Fibroblast of skin of scalp (primary cell): ENCODE measurements around the gene DBNL. TPM values are rescaled to one million over a fixed set of nuclear protein-coding genes. Genes with fewer than 3 reads are reported as not detected.
"Not testable (repeated sequence)": the region's sequence is repeated elsewhere in the genome, so short reads cannot be mapped to it uniquely, and the experiment has no call there.

ENCODE experiments used
- DNase-seq: peaks from one replicate; pipeline ENCODE4 v3.0.0-alpha.2; 2013
- polyA plus RNA-seq, 2 experiments: library from polyadenylated mRNA; unstranded; fragments of 120-200 nt; gene quantifications; one replicate each; pipeline ENCODE4 v1.2.1, GENCODE V29; 2013; ENCODE audit not compliant: insufficient read length in 2 of 2

The DBNL gene
- 135 TPM for polyA plus RNA-seq (2013, experiment 1 of 2; ENCODE audit: insufficient read length)
- 119 TPM for polyA plus RNA-seq (2013, experiment 2 of 2; ENCODE audit: insufficient read length)

DNA sequence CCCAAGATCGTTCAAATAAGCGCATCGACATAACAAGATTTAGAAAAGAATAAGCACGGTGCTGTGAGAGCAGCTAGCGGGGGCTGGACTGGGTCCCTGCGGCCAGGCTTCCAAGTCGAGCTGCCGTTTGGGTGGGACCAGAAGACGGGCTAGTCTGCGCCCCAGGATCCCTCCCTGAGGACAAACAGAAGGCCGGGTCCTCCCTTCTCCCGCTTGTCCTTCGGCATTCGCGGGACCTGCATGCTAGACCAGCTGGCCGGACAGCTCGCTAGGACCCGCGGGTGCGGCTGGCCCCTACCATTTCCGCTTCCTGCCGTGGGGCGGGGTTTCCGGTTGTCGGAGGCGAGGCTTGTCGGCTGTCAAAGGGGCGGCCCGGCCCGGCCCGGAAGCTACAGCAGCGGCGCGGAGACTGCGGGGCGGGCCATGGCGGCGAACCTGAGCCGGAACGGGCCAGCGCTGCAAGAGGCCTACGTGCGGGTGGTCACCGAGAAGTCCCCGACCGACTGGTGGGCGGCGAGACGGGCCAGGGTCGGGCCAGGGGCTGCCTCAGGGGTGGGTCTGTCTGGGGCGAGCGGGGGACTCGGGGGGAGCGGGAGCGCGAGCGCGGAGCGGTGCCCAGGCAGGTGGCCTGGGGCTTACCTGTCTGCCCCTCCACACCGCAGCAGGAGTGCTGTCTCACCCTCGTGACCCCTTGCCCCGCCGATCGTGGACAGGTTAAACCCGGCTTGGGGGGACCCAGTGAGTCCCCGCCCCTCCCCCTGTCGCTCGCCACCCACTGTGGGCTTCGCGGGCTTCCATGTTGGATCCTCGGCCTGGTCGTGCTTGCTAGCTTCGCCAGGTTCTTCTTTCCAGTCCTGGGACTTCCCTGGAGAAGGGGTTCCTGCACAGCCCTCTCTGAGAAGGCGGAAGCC lies at the start of gene DBNL:
DBNL (plus strand) TSS at position 388 of the 911 bp plus-strand sequence; CDS start at position 424, 36 bp downstream.
- peak; percentile 86 for DNase-seq

DNA sequence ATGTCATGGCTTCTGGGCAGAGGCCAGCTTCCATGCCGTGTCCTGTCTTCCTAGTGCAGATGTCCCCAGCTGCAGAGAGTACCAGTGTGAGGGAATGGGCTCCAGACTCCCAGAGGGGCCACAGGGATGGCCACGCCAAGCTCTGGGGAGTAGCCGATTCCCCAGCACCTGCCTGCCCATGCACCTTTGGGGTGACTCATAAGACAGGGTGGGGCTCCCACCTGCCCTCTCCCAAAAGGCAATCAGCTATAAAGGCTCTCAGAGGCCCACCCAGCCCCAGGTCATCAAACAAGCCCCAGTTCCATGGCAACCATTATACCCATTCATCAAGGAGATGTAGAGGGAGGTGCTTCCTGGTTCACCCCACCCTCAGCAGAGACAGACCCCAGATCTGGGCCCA lies 47.0 kb upstream of the DBNL start, which contains the start of gene SPDYE1:
SPDYE1 (plus strand) TSS at position 366 of the 400 bp plus-strand sequence. CDS start 2,053 bp downstream, outside the sequence.
- DNase-seq, result not testable (repeated sequence)

DNA sequence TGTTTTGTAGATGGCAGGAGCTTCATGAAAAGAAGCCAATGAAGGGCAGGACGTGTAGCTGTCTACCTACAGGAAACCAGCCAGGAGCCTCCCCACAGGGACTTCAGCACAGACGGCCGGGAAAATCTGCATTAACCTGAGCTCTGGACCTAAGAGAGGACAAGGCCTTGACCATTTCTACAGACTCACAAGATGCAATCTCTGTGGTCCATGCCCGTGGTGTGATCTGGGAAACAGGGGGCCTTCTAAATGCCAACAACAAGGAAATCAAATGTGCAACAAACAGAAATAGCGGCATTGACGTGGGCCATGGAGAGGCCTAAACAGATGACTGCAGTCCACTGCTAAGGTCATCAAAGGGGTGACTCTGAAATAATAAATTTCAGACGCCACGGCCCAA lies 32.4 kb upstream of the DBNL start:
- DNase-seq, result not testable (repeated sequence)

DNA sequence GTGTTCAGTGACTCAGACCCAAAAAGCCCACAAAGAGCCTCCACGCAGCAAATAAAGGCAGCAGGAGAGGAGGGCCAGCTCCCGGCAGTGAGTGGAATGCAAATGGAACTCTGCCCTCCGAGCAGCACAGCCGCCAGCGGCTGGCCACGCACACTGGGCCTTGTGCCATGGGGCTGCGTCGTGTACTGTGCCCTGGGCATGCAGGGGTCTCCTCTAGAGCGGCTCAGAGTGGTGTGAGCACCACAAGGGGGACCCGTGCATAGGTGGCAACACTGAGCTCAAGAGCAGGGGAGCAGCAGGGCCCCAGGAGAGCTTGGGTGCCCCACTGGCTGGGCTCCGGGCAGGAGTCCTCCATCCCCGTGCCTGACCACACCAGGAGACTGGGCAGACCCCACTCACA lies 29.4 kb upstream of the DBNL start:
- DNase-seq, result not testable (repeated sequence)

DNA sequence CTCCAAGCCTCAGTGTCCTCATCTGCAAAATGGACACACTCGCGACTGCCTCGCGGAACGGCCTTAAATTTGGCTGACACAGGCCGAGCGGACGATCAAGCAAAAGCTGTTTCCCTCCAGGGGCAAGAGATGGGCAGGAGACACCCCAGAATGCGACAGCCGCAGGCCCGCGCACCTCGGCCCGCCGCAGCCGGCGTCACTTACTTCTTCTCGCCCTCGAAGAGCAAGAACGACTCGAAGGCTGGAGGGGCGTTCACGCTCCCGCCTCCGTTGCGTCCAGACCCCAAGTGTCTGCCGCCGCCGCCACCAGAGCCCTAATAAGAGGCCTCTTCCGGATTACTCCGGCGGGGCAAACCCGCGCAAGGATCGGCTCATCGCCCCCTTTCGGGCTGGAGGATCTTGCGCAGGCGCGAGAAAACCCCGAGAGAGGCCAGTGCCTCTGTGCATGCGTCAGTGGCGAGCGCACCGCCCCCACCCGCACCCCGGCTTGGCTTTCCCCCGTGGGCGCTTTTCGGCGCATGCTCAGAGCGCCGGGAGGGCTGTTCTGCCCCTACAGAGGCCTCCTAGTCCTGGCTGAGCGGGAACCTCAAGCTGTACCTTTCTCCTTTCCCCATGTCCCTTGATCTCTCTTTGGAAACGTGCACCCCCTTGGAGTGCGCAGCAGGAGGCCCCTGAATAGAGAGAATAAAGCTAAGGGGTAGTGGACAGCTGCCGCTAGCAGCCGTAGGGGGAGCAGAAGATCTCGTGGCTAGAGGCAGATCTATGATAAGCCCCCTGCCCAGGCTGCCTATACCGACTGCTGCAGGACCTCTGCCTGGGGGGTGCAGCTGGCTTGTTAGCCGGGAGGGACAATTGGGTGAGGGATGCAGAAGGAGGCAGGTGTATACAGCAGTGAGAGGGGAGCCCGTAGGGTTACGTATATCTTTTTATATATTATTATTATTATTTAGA lies 25.4 kb upstream of the DBNL start:
- peak; percentile 97 for DNase-seq

DNA sequence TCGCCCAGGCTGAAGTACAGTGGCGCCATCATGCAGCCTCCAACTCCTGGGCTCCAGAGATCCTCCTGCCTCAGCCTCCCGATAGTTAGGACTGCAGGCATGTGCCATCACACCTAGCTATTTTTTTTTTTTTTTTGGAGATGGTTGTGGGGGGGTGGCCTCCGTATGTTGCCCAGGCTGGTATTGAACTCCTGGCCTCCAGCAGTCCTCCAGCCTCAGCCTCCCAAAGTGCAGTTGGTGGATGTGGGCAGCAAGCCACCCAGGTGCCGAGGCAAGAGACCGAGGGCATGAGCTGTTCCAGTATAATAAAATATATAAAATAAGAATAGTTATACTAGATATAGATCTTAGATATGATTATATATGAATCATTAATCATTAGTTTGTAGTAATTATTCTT lies 24.7 kb upstream of the DBNL start:
- not testable (repeated sequence) for DNase-seq

DNA sequence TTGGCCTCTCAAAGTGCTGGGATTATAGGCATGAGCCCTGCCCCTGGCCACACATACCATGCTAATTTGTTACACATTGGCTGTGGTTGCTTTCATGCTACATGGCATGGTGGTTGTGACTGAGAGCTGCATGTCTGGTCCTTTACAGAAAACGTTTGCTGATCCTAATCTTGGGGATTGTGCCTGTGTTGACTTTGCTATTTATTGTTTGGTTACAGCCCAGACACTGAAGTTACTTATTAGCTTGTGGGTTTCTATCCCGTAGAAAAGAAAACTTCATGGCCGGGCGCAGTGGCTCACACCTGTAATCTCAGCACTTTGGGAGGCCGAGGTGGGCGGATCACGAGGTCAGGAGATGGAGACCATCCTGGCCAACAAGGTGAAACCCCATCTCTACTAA lies 22.4 kb upstream of the DBNL start:
- DNase-seq, result not testable (repeated sequence)

DNA sequence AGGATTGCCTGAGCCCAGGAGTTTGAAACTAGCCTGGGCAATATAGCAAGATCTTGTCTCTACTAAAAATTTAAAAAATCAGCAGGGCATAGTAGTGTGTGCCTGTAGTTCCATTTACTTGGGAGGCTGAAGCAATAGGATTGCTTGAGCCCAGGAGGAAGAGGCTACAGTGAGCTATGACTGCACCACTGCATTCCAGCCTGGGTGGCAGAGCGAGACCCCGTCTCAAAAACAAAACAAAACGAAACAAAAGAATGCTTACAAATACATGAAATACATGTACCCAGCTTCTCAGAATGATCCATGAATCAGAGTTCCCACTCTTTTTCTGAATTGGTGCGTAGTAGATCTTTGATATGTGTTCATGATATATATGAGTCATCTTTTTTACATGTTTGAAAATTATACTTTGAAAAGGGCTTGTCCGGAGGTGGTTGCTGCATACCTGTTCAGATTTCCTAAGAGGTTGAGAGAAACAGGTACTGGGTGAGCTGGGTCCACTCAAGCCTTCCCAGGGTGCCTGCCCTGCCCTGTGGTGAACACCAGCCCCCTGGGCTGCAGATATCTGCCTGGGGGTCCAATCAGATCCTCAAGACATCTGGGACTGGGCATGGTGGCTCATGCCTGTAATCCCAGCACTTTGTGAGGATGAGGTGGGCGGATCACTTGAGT lies 21.6 kb upstream of the DBNL start:
- DNase-seq, result not testable (repeated sequence)

DNA sequence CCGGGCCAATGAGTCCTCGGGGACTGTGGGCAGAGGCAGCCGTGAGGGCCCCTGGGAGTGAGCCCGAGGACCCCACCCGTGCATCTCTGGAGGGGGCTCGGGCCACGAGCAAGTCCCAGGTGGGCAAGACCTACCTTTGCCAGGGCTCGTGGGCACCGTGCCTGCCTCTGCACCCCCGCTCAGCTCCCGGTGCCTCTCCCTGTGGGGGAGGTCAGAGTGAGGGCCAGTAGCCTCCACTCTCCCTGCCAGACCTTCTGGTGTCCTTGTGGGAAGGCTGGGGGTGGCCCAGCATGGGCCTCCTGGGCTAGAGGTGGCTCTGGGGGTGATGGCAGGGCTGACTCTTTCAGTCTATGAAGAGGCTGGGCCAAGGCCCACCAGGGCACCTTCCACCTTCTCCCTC lies 15.1 kb upstream of the DBNL start:
- not testable (repeated sequence) for DNase-seq

DNA sequence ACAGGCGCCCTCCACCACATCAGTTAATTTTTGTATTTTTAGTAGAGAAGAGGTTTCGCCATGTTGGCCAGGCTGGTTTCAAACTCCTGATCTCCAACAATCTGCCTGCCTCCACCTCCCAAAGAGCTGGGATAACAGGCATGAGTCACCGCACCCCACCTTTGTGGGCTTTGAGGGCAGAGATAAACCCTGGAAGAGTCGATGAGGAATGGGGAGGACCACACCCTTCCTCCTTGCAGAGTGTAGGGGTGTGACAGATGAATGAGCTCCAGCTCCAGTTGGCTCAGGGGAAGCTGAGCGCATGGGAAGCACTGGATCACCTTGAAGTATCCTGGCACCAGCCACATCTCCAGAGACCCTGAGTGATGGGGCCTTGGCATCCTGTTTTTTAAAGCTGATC lies 14.5 kb upstream of the DBNL start:
- DNase-seq, result not testable (repeated sequence)

DNA sequence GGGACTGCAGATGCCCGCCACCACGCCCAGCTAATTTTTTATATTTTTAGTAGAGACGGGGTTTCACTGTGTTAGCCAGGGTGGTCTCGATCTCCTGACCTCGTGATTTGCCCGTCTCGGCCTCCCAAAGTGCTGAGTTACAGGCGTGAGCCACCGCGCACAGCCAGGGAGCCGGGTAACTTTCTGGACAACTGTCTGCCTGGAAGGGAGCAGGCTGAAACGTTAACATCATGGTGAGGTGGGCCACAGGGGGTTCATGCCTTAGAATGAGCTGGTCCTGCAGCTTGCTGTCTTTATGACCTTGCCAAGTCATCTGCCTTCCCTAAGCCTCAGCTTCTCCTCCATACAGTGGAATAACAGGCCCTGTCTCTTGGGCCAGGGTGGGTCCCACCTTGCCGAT lies 13.2 kb upstream of the DBNL start:
- DNase-seq, result not testable (repeated sequence)

DNA sequence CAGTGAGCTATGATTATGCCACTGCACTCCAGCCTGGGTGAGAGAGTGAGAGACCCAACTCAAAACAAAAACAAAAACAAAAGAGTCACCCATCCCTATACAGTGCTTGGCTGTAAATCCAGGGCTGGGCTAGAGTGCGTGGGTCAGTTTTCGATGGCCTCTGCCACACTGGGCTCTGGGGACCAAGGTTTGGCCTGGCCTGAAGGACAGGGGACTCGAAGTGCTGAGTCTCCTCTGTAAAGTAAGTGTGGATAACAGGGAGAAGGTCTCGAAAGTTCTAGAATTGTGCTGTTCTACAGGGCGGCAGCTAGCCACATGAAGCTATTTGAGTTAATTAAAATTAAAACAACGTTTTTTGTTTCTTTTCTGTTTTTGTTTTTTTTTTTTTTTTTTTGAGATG lies 12.5 kb upstream of the DBNL start:
- not testable (repeated sequence) for DNase-seq

DNA sequence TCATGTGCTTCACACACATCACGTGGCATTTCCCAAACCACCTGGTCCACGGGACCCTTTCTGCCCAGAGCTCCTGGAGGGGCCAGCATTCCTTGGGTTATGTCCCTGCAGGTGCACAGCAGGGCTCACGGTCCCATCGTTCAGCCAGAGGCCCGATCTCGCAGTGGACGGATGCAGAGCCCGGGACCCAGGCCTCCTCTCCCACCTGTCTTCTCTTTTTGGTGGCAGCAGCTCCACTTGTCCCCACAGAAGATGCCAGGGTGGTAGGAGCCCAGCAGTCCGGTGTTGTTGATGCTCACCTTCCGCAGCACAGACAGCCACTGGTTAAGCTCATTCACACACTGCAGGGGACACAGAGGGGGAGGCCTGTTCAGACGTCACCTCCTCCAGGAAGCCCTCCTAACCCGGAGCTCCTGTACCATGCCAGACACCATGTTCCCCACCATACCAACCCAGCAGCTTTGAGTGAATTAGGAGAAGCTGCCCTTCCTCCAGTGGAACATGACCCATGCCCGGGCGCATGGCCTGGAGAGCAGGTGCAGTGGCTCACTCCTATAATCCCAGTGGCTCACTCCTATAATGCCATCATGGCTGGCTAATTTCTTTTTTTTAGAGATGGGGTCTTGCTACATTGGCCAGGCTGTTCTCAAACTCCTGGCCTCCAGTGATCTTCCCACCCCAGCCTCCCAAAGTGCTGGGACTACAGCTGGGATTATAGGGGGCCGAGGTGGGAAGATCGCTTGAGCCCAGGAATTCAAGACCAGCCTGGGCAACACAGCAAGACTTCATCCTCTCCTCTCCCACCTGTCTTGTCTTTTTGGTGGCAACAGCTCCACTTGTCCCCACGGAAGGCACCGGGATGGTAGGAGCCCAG lies 10.3 kb upstream of the DBNL start:
- DNase-seq, result not testable (repeated sequence)

DNA sequence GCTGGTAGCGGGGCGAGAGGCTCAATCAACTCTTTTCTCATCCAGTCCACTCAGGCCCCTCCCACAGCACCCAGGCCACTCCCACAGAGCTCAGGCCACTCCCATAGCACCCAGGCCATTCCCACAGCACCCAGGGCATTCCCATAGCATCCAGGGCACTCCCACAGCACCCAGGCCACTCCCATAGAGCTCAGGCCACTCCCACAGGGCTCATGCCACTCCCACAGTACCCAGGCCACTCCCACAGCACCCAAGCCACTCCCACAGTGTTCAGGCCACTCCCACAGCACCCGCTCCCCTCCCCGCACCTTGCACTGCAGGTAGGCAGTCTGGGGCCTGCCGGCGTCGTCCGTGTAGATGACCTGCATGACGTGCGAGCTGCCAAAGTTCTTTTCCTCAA lies 8.1 kb upstream of the DBNL start:
- peak; percentile 24 for DNase-seq

DNA sequence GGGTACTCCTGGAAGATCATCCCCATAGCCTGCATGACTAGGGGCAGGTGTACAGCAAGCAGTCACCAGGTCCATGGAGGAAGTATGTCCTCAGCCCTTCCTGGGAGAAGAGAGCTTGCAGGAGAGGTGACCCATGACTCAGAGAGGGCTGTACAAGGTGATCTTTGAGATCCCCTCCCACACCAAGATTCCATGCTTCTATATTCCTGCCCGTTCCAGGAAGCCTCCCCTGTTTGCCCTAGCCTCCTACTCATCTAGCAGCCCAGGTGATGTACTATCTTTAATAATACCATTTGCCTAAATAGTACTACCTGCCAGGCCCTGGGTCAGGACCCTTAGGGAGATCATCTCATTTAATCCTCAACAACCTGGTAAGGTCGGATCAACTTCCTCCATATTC lies 6.6 kb upstream of the DBNL start:
- not testable (repeated sequence) for DNase-seq

DNA sequence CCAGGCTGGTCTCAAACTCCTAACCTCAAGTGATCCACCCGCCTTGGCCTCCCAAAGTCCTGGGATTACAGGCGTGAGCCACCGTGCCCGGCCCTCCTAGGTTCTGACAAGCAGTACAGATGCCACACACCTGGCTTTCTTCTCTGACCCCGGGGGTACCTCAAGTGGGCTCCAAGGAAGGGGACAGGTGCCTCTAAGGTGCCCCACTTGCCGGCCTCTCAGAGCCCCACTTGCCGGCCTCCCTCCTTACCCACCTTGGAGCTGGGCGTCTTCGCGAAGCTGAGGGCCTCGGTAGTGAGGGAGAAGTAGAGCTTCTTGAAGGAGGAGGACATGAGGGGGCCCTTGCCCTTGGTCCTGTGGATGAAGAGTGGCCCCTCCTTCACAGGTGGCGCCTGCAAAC lies 5.9 kb upstream of the DBNL start:
- not testable (repeated sequence) for DNase-seq

DNA sequence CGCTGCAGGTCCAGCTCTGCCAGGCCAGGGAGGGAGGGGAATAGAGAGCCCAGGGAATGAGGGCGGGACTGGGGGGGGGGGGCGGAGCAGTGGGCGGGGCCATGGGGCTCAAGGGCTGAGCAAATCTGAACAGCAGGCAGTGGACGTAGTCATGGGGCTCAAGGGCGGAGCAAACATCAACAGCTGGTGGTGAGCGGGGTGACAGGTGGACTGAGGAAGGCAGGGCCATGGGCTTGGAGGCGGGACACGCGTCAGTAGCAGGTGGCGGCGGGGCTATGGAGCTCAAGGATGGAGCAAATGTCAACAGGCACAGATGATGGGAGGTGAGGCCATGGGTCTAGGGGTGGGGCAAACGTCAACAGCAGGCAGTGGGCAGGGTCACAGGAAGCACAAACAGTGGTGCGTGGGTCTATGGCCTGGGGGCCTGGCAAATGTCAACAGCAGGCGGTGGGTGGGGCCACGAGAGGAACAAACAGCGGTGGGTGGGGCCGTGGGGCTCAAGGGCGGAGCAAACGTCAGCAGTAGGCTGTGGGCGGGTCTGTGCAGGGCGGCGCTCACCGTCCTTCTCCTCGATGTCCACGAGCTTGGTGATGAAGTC lies 5.4 kb upstream of the DBNL start:
- not testable (repeated sequence) for DNase-seq

DNA sequence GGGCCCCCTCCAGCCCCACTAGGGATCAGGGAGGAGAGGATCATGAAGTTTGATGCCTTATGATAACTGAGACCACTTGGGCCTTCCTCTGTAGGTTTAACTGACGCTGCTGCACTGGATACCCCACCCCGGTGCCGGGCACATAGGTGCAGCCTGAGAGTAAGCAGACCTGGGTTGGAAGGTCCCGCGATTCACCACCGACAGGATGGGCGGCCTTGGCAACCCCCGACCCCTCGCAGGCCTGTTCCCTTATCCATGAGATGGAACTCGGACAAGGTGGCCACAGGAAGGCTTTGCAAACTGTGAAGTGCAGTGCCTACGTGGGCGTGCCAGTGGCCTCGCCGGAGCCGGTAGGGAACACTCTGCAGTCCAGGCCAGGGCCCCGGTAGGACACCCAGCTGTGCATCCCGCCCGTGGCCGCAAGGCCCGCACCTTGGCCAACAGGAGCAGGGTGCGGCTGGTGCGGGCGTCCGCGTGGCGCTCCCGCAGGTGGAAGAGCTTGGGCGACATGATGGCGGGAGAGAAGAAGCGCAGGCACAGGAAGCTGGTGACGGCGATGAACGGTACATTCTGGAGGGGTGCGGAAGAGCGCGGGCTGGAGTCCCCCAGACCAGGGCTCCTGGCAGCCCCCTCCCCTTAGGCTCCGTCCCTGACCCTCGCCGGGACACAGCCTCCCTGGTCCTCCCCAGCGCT lies 4.6 kb upstream of the DBNL start:
- not testable (repeated sequence) for DNase-seq

DNA sequence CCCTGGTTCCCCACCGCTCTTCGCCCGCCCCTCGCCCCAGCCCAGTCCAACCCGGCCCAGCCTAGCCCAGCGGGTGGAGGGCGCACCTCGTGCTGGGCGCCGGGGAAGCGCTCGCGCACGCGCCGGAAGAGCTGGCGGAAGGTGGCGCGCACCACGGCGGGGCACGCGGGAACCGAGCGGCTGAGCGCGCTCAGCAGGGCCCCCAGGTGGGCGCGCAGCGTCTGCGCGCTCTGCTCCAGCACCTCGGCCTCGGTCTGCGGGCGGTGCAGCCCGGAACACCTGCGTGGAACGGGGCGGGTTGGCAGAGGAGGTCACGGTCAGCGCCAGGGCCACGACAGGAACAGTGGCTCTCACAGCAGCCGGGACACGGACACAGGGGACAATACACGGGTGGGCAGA lies 4.0 kb upstream of the DBNL start:
- DNase-seq, result not testable (repeated sequence)

DNA sequence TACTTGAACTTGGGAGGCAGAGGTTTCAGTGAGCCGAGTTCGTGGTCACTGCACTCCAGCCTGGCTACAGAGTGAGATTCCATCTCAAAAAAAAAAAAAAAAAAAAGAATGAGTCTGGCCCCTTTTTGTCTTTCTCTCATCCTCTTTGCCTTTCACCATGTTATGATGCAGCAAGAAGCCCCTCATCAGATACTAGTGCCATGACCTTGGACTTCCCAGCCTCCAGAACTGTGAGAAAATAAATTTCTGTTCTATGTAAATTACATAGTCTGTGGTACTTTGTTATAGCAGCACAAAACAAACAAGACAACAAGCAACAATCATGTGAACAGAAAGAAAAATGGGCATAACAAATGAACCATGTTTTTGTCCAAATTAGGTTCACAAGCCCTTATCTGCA lies 2.3 kb upstream of the DBNL start:
- no peak for DNase-seq
